ENCODE results near the gene PKHD1.

DNA sequence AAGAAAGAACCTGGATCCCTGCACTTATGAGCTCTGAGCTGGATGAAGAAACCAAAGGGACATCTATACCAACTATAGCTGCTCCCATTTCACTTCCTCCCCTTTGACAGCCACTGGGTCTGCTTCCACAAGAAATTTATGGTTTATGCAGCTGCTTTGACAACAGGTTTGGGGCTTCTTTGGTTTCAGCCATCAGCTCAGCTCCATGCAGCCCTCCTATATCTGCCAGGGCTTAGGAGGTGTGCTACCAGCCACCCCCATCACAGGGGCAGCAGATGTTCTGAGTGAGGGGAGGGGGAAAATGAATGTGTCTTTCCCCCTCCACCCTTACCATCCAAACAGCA lies 29.2 kb upstream of the PKHD1 start:
- no peak for TF ChIP-seq POLR2A (IDR thresholded peaks at IDR 0.05)
- TF ChIP-seq, protein P1, sequence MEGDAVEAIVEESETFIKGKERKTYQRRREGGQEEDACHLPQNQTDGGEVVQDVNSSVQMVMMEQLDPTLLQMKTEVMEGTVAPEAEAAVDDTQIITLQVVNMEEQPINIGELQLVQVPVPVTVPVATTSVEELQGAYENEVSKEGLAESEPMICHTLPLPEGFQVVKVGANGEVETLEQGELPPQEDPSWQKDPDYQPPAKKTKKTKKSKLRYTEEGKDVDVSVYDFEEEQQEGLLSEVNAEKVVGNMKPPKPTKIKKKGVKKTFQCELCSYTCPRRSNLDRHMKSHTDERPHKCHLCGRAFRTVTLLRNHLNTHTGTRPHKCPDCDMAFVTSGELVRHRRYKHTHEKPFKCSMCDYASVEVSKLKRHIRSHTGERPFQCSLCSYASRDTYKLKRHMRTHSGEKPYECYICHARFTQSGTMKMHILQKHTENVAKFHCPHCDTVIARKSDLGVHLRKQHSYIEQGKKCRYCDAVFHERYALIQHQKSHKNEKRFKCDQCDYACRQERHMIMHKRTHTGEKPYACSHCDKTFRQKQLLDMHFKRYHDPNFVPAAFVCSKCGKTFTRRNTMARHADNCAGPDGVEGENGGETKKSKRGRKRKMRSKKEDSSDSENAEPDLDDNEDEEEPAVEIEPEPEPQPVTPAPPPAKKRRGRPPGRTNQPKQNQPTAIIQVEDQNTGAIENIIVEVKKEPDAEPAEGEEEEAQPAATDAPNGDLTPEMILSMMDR (IDR thresholded peaks at IDR 0.05) = no peak
